ENCODE results near the gene MXI1. TPM values are rescaled to one million over a fixed set of nuclear protein-coding genes. Genes with fewer than 3 reads are reported as not detected.
A peak's percentile ranks its signal among the peaks of the same experiment; 100 is the strongest.

The MXI1 gene
- total and polyA plus RNA-seq, 2 experiments from 2014 or later = 5.1 to 8.5 TPM

DNA sequence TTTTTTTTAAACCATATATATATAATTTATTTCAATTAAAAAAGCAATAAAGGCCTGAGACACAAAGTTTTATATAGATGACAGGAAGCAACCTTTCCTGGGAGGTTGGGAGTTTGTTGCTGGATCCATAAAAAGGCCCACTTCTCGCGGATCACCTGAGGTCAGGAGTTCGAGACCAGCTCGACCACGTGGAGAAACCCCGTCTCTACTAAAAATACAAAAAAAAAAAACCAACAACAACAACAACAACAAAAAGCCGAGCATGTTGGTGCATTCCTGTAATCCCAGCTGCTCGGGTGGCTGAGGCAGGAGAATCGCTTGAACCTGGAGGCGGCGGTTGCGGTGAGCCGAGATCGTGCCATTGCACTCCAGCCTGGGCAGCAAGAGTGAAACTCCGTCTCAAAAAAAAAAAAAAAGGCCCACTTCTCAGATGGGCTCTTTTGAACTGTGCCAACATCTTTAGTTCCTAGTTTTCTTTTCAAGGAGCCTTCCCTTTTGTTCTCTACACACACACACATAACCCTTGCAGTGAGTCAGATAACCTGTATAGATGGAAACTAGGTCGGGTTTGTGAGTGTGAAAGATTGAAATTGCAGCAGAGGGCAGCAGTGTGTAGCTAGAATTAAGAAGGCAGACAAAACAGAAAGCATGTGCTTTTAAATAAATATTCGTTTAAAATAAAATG lies 98.5 kb downstream of the MXI1 start:
- TF ChIP-seq EZH2phosphoT487 (IDR thresholded peaks at IDR 0.05; ENCODE audit: unreplicated experiment) (no peak), EZH2 (IDR thresholded peaks at IDR 0.05; ENCODE audit: low read depth, unreplicated experiment) (no peak), STAT1 (IDR thresholded peaks at IDR 0.05; ENCODE audit: unreplicated experiment) (no peak), CREB1 (CRISPR knock-in tag; IDR thresholded peaks at IDR 0.05; ENCODE audit: low read depth) (no peak)
- TF ChIP-seq, protein P1, sequence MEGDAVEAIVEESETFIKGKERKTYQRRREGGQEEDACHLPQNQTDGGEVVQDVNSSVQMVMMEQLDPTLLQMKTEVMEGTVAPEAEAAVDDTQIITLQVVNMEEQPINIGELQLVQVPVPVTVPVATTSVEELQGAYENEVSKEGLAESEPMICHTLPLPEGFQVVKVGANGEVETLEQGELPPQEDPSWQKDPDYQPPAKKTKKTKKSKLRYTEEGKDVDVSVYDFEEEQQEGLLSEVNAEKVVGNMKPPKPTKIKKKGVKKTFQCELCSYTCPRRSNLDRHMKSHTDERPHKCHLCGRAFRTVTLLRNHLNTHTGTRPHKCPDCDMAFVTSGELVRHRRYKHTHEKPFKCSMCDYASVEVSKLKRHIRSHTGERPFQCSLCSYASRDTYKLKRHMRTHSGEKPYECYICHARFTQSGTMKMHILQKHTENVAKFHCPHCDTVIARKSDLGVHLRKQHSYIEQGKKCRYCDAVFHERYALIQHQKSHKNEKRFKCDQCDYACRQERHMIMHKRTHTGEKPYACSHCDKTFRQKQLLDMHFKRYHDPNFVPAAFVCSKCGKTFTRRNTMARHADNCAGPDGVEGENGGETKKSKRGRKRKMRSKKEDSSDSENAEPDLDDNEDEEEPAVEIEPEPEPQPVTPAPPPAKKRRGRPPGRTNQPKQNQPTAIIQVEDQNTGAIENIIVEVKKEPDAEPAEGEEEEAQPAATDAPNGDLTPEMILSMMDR (conservative IDR thresholded peaks at IDR 0.05; ENCODE audit: low read depth in 2 of 2) = peak; percentile 80 to 85
- Mint-ChIP-seq H3K4me3 (peak overlapping the region; percentile 95), H3K36me3 (ENCODE audit: low read depth) (peaks cover 31% of the 10 kb centered on the region), H3K9me3 (no peaks in the 10 kb centered on the region), H3K27ac (peak overlapping the region; percentile 98), H3K4me1 (peaks cover 24% of the 10 kb centered on the region), H3K27me3 (ENCODE audit: insufficient read depth, low read depth, poor library complexity) (peaks cover 8% of the 10 kb centered on the region)
- no peaks in the 10 kb centered on the region for H3K27me3 ChIP-seq (ENCODE audit: insufficient read depth)
- no peaks in the 10 kb centered on the region for H3F3A ChIP-seq (replicated peaks; ENCODE audit: low read depth)
- H3K9me2 ChIP-seq (ENCODE audit: insufficient read depth) = no peaks in the 10 kb centered on the region
- H3K4me2 ChIP-seq = no peak overlapping the region; the same call in 1 of the 2 replicates
- H3K27ac ChIP-seq (ENCODE audit: low read depth) = peak overlapping the region; percentile 97
- H2AFZ ChIP-seq = no peak overlapping the region
- H3K4me3 ChIP-seq = no peak overlapping the region
- H3K36me3 ChIP-seq (ENCODE audit: insufficient read depth) = peaks cover 23% of the 10 kb centered on the region; the same call in 1 of the 2 replicates
- H3K79me2 ChIP-seq (replicated peaks; ENCODE audit: insufficient read depth) = peaks cover 35% of the 10 kb centered on the region
- DNase-seq (ENCODE audit: low spot score) (peak; percentile 82), ATAC-seq (peak; percentile 39)
- peaks cover 5% of the 10 kb centered on the region; the same call in 1 of the 2 replicates for H4K20me1 ChIP-seq (replicated peaks; ENCODE audit: insufficient read depth)
- H3K4me1 ChIP-seq (ENCODE audit: insufficient read depth) = no peaks in the 10 kb centered on the region; the same call in 1 of the 2 replicates

DNA sequence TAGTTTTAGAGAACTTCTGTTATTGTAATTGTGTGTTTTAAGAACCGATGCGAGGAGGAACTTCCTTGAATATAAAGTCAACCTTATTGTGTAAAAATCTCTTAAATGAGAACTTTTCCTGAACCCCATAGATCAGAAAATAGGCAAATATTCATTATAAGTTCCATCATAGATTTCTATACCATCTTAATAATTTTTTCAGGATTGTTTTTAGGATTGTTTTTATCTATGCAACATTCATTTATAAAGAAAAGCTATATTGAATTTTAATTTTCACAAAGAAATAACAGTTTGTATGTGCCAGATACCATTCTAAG lies 99.0 kb downstream of the MXI1 start:
- no peak overlapping the region for H3K4me3 Mint-ChIP-seq
- Histone ChIP-seq H3K27me3 (ENCODE audit: insufficient read depth) (no peaks in the 10 kb centered on the region), H3K4me3 (no peak overlapping the region), H3K9me2 (ENCODE audit: insufficient read depth) (no peaks in the 10 kb centered on the region), H3K79me2 (replicated peaks; ENCODE audit: insufficient read depth) (peaks cover 30% of the 10 kb centered on the region), H3K4me2 (no peak overlapping the region), H2AFZ (no peak overlapping the region), H3K4me1 (ENCODE audit: insufficient read depth) (no peaks in the 10 kb centered on the region; the same call in 1 of the 2 replicates), H3F3A (replicated peaks; ENCODE audit: low read depth) (no peaks in the 10 kb centered on the region), H3K36me3 (ENCODE audit: insufficient read depth) (peaks cover 18% of the 10 kb centered on the region; the same call in 1 of the 2 replicates), H4K20me1 (replicated peaks; ENCODE audit: insufficient read depth) (peaks cover 5% of the 10 kb centered on the region; the same call in 1 of the 2 replicates), H3K27ac (ENCODE audit: low read depth) (no peak overlapping the region)
- peaks cover 28% of the 10 kb centered on the region; the same call in 2 of the 3 replicates for H3K36me3 Mint-ChIP-seq (ENCODE audit: low read depth)
- DNase-seq (ENCODE audit: low spot score) = no peak
- no peak for ATAC-seq
- TF ChIP-seq EZH2 (IDR thresholded peaks at IDR 0.05; ENCODE audit: low read depth, unreplicated experiment) (no peak), NANOG (IDR thresholded peaks at IDR 0.05; ENCODE audit: borderline replicate concordance) (no peak), JUNB (IDR thresholded peaks at IDR 0.05; ENCODE audit: unreplicated experiment) (no peak), STAT1 (IDR thresholded peaks at IDR 0.05; ENCODE audit: unreplicated experiment) (no peak), ZNF114 (CRISPR knock-in tag; IDR thresholded peaks at IDR 0.05) (no peak), POLR2AphosphoS5 (IDR thresholded peaks at IDR 0.05; ENCODE audit: low read depth) (no peak), CREB1 (CRISPR knock-in tag; IDR thresholded peaks at IDR 0.05; ENCODE audit: low read depth) (no peak)
- TF ChIP-seq, protein P2, sequence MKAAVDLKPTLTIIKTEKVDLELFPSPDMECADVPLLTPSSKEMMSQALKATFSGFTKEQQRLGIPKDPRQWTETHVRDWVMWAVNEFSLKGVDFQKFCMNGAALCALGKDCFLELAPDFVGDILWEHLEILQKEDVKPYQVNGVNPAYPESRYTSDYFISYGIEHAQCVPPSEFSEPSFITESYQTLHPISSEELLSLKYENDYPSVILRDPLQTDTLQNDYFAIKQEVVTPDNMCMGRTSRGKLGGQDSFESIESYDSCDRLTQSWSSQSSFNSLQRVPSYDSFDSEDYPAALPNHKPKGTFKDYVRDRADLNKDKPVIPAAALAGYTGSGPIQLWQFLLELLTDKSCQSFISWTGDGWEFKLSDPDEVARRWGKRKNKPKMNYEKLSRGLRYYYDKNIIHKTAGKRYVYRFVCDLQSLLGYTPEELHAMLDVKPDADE (IDR thresholded peaks at IDR 0.05) = no peak
- TF ChIP-seq, protein P3, sequence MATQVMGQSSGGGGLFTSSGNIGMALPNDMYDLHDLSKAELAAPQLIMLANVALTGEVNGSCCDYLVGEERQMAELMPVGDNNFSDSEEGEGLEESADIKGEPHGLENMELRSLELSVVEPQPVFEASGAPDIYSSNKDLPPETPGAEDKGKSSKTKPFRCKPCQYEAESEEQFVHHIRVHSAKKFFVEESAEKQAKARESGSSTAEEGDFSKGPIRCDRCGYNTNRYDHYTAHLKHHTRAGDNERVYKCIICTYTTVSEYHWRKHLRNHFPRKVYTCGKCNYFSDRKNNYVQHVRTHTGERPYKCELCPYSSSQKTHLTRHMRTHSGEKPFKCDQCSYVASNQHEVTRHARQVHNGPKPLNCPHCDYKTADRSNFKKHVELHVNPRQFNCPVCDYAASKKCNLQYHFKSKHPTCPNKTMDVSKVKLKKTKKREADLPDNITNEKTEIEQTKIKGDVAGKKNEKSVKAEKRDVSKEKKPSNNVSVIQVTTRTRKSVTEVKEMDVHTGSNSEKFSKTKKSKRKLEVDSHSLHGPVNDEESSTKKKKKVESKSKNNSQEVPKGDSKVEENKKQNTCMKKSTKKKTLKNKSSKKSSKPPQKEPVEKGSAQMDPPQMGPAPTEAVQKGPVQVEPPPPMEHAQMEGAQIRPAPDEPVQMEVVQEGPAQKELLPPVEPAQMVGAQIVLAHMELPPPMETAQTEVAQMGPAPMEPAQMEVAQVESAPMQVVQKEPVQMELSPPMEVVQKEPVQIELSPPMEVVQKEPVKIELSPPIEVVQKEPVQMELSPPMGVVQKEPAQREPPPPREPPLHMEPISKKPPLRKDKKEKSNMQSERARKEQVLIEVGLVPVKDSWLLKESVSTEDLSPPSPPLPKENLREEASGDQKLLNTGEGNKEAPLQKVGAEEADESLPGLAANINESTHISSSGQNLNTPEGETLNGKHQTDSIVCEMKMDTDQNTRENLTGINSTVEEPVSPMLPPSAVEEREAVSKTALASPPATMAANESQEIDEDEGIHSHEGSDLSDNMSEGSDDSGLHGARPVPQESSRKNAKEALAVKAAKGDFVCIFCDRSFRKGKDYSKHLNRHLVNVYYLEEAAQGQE (IDR thresholded peaks at IDR 0.05; ENCODE audit: unreplicated experiment) = no peak
- peaks cover 8% of the 10 kb centered on the region for H3K27me3 Mint-ChIP-seq (ENCODE audit: insufficient read depth, low read depth, poor library complexity)
- no peaks in the 10 kb centered on the region for H3K9me3 Mint-ChIP-seq
- H3K27ac Mint-ChIP-seq = peak overlapping the region; percentile 98; the same call in 1 of the 2 replicates
- H3K4me1 Mint-ChIP-seq = peaks cover 29% of the 10 kb centered on the region

All from GM23338 (cell line).